Breast epithelium (tissue), 4 donors: ENCODE results near the gene ADH4. TPM values are rescaled to one million over a fixed set of nuclear protein-coding genes. Genes with fewer than 3 reads are reported as not detected.

ENCODE experiments used
- DNase-seq, 2 donors: peaks; one replicate each; pipeline ENCODE4 v3.0.0-alpha.2; 2019; ENCODE audit warnings: low spot score in 2 of 2
- H3K27ac ChIP-seq, 2 donors: fragments of 200-600 bp; sonication (generic) in 1 of 2; one replicate each; pipeline ENCODE4 v1.5.1; 2016 to 2019; ENCODE audit warnings: mild to moderate bottlenecking in 1 of 2
- H3K27me3 ChIP-seq, 2 donors: fragments of 200-600 bp; sonication (generic) in 1 of 2; one replicate each; pipeline versions ENCODE4 v1.5.1 to v1.6.0; 2017 to 2019; ENCODE audit warnings: control low read depth in 1 of 2, mild to moderate bottlenecking in 1 of 2
- H3K36me3 ChIP-seq: fragments of 200-600 bp; one replicate; pipeline ENCODE4 v1.5.1; 2019
- H3K4me1 ChIP-seq, 2 donors: fragments of 200-600 bp; sonication (generic); one replicate each; pipeline ENCODE4 v1.5.1; 2016 to 2019; ENCODE audit warnings: control low read depth in 1 of 2
- H3K4me3 ChIP-seq, 3 donors: fragments of 200-600 bp; sonication (generic); 1 replicate in 2 of 3; 2 replicates in 1 of 3; pipeline ENCODE4 v1.5.1; 2016 to 2019; ENCODE audit warnings: mild to moderate bottlenecking in 3 of 3, moderate library complexity in 2 of 3
- H3K9me3 ChIP-seq, 2 donors: fragments of 200-600 bp; sonication (generic) in 1 of 2; one replicate each; pipeline ENCODE4 v1.5.1; 2016 to 2019; ENCODE audit warnings: control low read depth in 1 of 2
- POLR2A ChIP-seq: fragments of 450-650 bp; IDR thresholded peaks from one replicate; pipeline ENCODE4 v1.6.1; 2016; ENCODE audit warnings: antibody characterized with exemption, mild to moderate bottlenecking, moderate library complexity
- POLR2AphosphoS5 ChIP-seq, 3 donors: sonication (generic); formaldehyde crosslinking; IDR thresholded peaks; one replicate each; pipeline ENCODE4 v1.6.1; 2017; ENCODE audit warnings: antibody characterized with exemption in 3 of 3
- intact Hi-C: fragments of 100-400 bp; cut with DNase I; formaldehyde crosslinking; loops from one replicate; pipeline ENCODE4 v1.15.1; 2023; ENCODE audit warnings: low total_unique reads
- total RNA-seq, 3 donors: library from RNA; depleted of rRNA; stranded (reverse); fragments of >200 nt; gene quantifications; one replicate each; pipeline ENCODE4 v1.1.0, GENCODE V29; 2016
- TF ChIP-seq, protein P1 (sequence below), 3 donors: fragments of 450-650 bp; IDR thresholded peaks; one replicate each; pipeline ENCODE4 v1.5.1; 2016 to 2017; ENCODE audit warnings: antibody characterized with exemption in 3 of 3, mild to moderate bottlenecking in 3 of 3, moderate library complexity in 3 of 3

The ADH4 gene
- total RNA-seq, 3 donors from 2014 or later = 0.48 to 27.5 (median 7.9) TPM

DNA sequence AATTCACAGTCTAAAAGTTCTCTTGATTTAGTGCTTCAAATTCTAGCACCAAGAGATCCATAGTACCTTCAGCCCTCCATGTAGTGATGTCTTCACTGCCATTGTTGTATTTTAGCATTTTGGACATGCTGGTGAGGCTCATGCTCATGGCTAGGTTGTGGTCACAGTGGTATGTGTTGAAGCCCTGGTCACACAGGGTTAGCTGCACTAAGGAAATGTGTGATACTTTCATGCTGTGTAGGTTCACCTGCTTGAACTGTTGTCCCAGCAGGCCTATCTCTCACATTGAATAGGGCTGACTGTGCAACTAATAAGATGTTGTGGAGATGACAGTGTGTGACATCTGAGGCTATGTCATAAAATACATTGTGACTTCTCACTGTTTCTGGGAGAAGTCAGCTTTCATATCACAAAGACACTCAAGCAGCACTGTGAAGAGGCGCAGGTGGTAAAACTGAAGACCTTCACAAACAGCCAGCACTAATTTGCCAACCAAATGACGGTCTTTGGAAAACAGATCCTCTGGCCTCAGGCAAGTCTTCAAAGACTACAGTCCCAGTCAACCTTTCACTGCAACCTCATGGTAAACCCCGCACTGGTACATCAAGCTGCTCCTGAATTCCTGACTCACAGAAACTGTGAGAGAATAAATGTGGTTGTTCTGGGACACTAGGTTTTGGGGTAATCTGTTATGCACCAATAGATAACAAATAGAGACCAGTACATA is 17.4 kb upstream of the ADH4 start:
- TF ChIP-seq, protein P1, sequence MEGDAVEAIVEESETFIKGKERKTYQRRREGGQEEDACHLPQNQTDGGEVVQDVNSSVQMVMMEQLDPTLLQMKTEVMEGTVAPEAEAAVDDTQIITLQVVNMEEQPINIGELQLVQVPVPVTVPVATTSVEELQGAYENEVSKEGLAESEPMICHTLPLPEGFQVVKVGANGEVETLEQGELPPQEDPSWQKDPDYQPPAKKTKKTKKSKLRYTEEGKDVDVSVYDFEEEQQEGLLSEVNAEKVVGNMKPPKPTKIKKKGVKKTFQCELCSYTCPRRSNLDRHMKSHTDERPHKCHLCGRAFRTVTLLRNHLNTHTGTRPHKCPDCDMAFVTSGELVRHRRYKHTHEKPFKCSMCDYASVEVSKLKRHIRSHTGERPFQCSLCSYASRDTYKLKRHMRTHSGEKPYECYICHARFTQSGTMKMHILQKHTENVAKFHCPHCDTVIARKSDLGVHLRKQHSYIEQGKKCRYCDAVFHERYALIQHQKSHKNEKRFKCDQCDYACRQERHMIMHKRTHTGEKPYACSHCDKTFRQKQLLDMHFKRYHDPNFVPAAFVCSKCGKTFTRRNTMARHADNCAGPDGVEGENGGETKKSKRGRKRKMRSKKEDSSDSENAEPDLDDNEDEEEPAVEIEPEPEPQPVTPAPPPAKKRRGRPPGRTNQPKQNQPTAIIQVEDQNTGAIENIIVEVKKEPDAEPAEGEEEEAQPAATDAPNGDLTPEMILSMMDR (IDR thresholded peaks at IDR 0.05) = no peak
- TF ChIP-seq POLR2AphosphoS5 (IDR thresholded peaks at IDR 0.05) (no peak), POLR2A (no peak)
- Histone ChIP-seq H3K27ac (no peak overlapping the region), H3K4me3 (no peak overlapping the region), H3K27me3 (no peaks in the 10 kb centered on the region), H3K4me1 (no peaks in the 10 kb centered on the region), H3K36me3 (no peaks in the 10 kb centered on the region), H3K9me3 (no peaks in the 10 kb centered on the region)
- intact Hi-C loops = loop anchor here (1.0 kb wide), 1 partner anchor 26 kb away; no protein-coding TSS in a partner anchor
- DNase-seq = no peak

GRCh38 chr4:99159699-99160098 is 15.6 kb upstream of the ADH4 start:
- intact Hi-C loops = no loop called here
- no peaks in the 10 kb centered on the region for H3K27me3 ChIP-seq

GRCh38 chr4:99157478-99157935 is 13.4 kb upstream of the ADH4 start:
- H3K4me1 ChIP-seq = no peaks in the 10 kb centered on the region
- no peak overlapping the region for H3K4me3 ChIP-seq
- TF ChIP-seq POLR2A = no peak
- no peak for TF ChIP-seq POLR2AphosphoS5 (IDR thresholded peaks at IDR 0.05)
- TF ChIP-seq, protein P1 (IDR thresholded peaks at IDR 0.05) = no peak
- H3K27me3 ChIP-seq = no peaks in the 10 kb centered on the region
- no peak overlapping the region for H3K27ac ChIP-seq
- intact Hi-C loops = no loop called here
- H3K9me3 ChIP-seq = no peaks in the 10 kb centered on the region
- DNase-seq = no peak
- no peaks in the 10 kb centered on the region for H3K36me3 ChIP-seq

More at GRCh38 chr4:99159699-99160098, 15.6 kb upstream of the ADH4 start:
- H3K4me3 ChIP-seq = no peak overlapping the region
- H3K9me3 ChIP-seq = no peaks in the 10 kb centered on the region
- H3K36me3 ChIP-seq = no peaks in the 10 kb centered on the region
- TF ChIP-seq, protein P1 (IDR thresholded peaks at IDR 0.05) = no peak
- no peak for TF ChIP-seq POLR2A
- TF ChIP-seq POLR2AphosphoS5 (IDR thresholded peaks at IDR 0.05) = no peak
- H3K27ac ChIP-seq = no peak overlapping the region
- H3K4me1 ChIP-seq = no peaks in the 10 kb centered on the region
- no peak for DNase-seq

DNA sequence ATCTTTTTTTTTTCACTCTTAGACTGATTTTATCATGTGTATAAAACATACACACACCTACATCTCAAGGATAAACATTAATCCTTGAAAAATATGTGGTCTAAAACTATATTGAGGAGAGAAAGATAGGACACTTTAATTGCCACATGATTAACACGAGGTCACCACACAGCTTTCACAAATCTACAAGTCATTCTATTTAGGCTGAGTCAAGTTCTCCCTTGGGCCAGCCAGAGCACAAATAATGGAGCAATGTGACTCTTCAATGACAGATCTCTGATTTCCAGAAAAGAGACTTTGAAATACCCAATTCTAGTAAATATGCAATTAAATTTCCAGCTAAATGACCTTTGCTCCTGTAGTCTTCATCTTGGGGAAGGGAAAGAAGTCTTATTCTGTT is 12.9 kb upstream of the ADH4 start:
- Histone ChIP-seq H3K27me3 (no peaks in the 10 kb centered on the region), H3K9me3 (no peaks in the 10 kb centered on the region), H3K4me3 (no peak overlapping the region), H3K36me3 (no peaks in the 10 kb centered on the region), H3K27ac (no peak overlapping the region), H3K4me1 (no peaks in the 10 kb centered on the region)
- no peak for TF ChIP-seq POLR2AphosphoS5 (IDR thresholded peaks at IDR 0.05)
- no peak for TF ChIP-seq POLR2A
- intact Hi-C loops = no loop called here
- no peak for DNase-seq

DNA sequence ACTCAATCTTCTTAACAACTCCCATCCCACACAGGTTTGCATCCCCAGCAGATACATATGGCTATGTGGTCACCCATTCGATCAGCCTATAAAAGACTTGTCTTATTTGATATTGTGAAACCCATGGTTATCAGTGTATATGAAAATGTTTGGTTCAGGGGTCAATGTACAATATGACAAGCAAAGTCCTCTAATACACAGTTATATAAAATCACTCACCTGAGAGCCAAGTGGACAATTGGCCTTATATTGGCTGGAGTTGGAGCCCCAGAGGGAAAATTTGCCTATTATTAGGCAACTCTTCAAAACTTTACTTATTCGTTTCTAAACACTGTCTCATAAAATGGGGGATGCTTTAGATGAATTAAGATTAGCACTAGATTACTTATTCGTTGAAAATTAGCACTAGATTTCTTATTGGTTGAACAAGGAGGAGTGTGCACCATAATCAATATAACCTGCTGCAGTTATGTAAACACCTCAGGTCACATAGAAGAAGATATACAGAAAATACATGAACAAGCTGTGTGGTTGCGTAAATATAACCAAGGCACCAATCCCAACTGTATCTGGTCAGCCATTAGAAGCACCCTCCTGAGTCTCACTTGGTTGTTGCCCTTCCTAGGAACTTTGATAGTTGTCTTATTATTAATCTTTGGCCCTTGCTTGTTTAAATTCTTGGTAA is 10.7 kb upstream of the ADH4 start:
- Histone ChIP-seq H3K4me3 (no peak overlapping the region), H3K27me3 (no peaks in the 10 kb centered on the region), H3K4me1 (no peaks in the 10 kb centered on the region), H3K9me3 (no peaks in the 10 kb centered on the region), H3K27ac (no peak overlapping the region), H3K36me3 (no peaks in the 10 kb centered on the region)
- no peak for DNase-seq
- TF ChIP-seq POLR2A (no peak), POLR2AphosphoS5 (IDR thresholded peaks at IDR 0.05) (no peak)
- TF ChIP-seq, protein P1 (IDR thresholded peaks at IDR 0.05) = no peak
- intact Hi-C loops = no loop called here
